ENCODE data around the gene BCAT1. TPM values are rescaled to one million over a fixed set of nuclear protein-coding genes. Genes with fewer than 3 reads are reported as not detected.
A peak's percentile ranks its signal among the peaks of the same experiment; 100 is the strongest.

Gene BCAT1
- total and polyA plus RNA-seq, 2 donors (not counting 3 experiments of a cell fraction or from before 2014, with no cell fraction given) = 21.6 to 267 TPM

GRCh38 chr12:24778486-24779304, 170.2 kb downstream of the BCAT1 start:
- Histone ChIP-seq H3K79me2 (ENCODE audit: control insufficient read depth, insufficient read depth, low read length) (no peaks in the 10 kb centered on the region), H3K9me3 (replicated peaks; ENCODE audit: control insufficient read depth, insufficient read depth, low read length) (no peaks in the 10 kb centered on the region)

More at GRCh38 chr12:24778486-24779304, 170.2 kb downstream of the BCAT1 start:
- FAIRE-seq = peak; percentile 44
- Histone ChIP-seq H3K36me3 (ENCODE audit: control insufficient read depth in 2 of 2, extremely low read depth in 1 of 2, insufficient read depth in 2 of 2, low read length in 2 of 2) (no peaks in the 10 kb centered on the region), H3K4me3 (replicated peaks in 1 of 3; ENCODE audit: insufficient read depth in 1 of 3, low read depth in 1 of 3, low read length in 3 of 3) (no peak overlapping the region), H3K9me1 (replicated peaks; ENCODE audit: control insufficient read depth, extremely low read depth, insufficient read depth, low read length) (no peaks in the 10 kb centered on the region), H3K27ac (ENCODE audit: insufficient read depth, low read depth, low read length) (no peak overlapping the region), H3K4me1 (ENCODE audit: control insufficient read depth, extremely low read depth, insufficient read depth, low read length) (no peaks in the 10 kb centered on the region), H4K20me1 (replicated peaks; ENCODE audit: control insufficient read depth, extremely low read depth, insufficient read depth, low read length) (no peaks in the 10 kb centered on the region), H2AFZ (ENCODE audit: low read depth, low read length) (no peak overlapping the region), H3K27me3 (ENCODE audit: control insufficient read depth in 2 of 2, insufficient read depth in 2 of 2, low read length in 2 of 2) (peaks cover 0 to 4% of the 10 kb centered on the region in 2 experiments), H3K9ac (replicated peaks; ENCODE audit: extremely low read depth, insufficient read depth, low read length) (no peak overlapping the region), H3K4me2 (ENCODE audit: insufficient read depth, low read length) (no peak overlapping the region)
- ChIA-PET POLR2A (no interaction called here), CTCF (interaction anchor here (0.7 to 1.8 kb wide), 16 partner anchors 9 to 1923 kb away, joined by 3 to 18 read pairs (median 3); no protein-coding TSS in a partner anchor)
- intact Hi-C loops (cut with micrococcal nuclease) = loop anchor here (2.0 to 5.0 kb wide), 2 partner anchors 668 to 766 kb away; no protein-coding TSS in a partner anchor
- no TSS peak for BruUV-seq (replicated peaks)
- DNase-seq (ENCODE audit: low read depth, low spot score) = peak; percentile 39
- TF ChIP-seq, protein P1, sequence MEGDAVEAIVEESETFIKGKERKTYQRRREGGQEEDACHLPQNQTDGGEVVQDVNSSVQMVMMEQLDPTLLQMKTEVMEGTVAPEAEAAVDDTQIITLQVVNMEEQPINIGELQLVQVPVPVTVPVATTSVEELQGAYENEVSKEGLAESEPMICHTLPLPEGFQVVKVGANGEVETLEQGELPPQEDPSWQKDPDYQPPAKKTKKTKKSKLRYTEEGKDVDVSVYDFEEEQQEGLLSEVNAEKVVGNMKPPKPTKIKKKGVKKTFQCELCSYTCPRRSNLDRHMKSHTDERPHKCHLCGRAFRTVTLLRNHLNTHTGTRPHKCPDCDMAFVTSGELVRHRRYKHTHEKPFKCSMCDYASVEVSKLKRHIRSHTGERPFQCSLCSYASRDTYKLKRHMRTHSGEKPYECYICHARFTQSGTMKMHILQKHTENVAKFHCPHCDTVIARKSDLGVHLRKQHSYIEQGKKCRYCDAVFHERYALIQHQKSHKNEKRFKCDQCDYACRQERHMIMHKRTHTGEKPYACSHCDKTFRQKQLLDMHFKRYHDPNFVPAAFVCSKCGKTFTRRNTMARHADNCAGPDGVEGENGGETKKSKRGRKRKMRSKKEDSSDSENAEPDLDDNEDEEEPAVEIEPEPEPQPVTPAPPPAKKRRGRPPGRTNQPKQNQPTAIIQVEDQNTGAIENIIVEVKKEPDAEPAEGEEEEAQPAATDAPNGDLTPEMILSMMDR (IDR thresholded peaks at IDR 0.05; ENCODE audit: extremely low read depth in 1 of 2, insufficient read depth in 1 of 2, low read depth in 1 of 2, low read length in 2 of 2) = peak; percentile 17 to 26
- TF ChIP-seq MYC (IDR thresholded peaks at IDR 0.05; ENCODE audit: low read depth, low read length) = no peak
- dilution Hi-C loops (cut with MboI; ENCODE audit: extremely low pct_ligation_motif_present, low sequenced_read_pairs) = no loop called here
